Mononuclear cell (primary cell): ENCODE data around the gene NMRK1. TPM values are rescaled to one million over a fixed set of nuclear protein-coding genes. Genes with fewer than 3 reads are reported as not detected.
A peak's percentile ranks its signal among the peaks of the same experiment; 100 is the strongest.

Source experiments
- H3K27me3 ChIP-seq: 2 replicates; pipeline ENCODE4 v1.6.0; 2011; ENCODE audit warnings: low read length, control low read depth; ENCODE audit not compliant: insufficient read depth
- H3K4me1 ChIP-seq: 2 replicates; pipeline ENCODE4 v1.5.1; 2011; ENCODE audit warnings: mild to moderate bottlenecking, low read length, control low read depth; ENCODE audit not compliant: insufficient read depth
- H3K4me3 ChIP-seq: 2 replicates; pipeline ENCODE4 v1.5.1; 2011; ENCODE audit warnings: mild to moderate bottlenecking, low read length, moderate library complexity
- H3K9me3 ChIP-seq: 2 replicates; pipeline ENCODE4 v1.5.1; 2011; ENCODE audit warnings: low read depth, mild to moderate bottlenecking, control low read depth, low read length
- total RNA-seq: library from RNA; depleted of rRNA; stranded (reverse); fragments of >200 nt; gene quantifications from one replicate; pipeline ENCODE4 v1.2.3, GENCODE V29; 2012

Gene NMRK1
- total RNA-seq, 1 donor = 18.4 TPM

GRCh38 chr9:75054368-75055001 is 33.5 kb downstream of the NMRK1 start:
- Histone ChIP-seq H3K4me3 (no peak overlapping the region), H3K9me3 (no peaks in the 10 kb centered on the region), H3K27me3 (no peaks in the 10 kb centered on the region), H3K4me1 (no peaks in the 10 kb centered on the region)

- Histone ChIP-seq H3K27me3 (no peaks in the 10 kb centered on the region), H3K9me3 (no peaks in the 10 kb centered on the region), H3K4me3 (no peak overlapping the region), H3K4me1 (no peaks in the 10 kb centered on the region)
Observed at GRCh38 chr9:75053869-75054268, 34.1 kb downstream of the NMRK1 start.

- H3K27me3 ChIP-seq = no peaks in the 10 kb centered on the region
- no peaks in the 10 kb centered on the region for H3K4me1 ChIP-seq
- H3K9me3 ChIP-seq = no peaks in the 10 kb centered on the region
- H3K4me3 ChIP-seq = no peak overlapping the region
Observed at GRCh38 chr9:75051285-75051684, 36.7 kb downstream of the NMRK1 start.

DNA sequence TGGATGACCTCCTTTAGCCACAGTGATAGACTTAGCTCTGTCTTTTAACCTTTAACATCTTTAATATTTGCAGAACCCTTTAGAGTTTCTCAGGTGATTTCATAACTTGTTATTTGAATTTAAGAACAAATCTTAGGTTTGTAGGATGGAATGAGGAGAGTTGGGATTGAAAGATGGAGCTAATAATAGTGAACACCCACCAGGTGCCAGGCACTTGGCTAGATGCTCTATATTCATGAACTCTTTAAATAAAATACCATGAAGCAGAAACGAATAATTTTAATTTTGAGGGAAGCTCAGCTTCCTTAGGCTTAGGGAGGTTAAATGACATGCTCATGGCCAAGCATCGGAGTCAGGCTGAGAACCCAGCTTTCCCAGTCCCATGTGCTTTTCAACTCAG is 40.4 kb downstream of the NMRK1 start:
- peaks cover 3% of the 10 kb centered on the region for H3K27me3 ChIP-seq
- H3K9me3 ChIP-seq = no peaks in the 10 kb centered on the region
- no peaks in the 10 kb centered on the region for H3K4me1 ChIP-seq
- H3K4me3 ChIP-seq = no peak overlapping the region

GRCh38 chr9:75046725-75047345 is 41.1 kb downstream of the NMRK1 start:
- Histone ChIP-seq H3K4me1 (no peaks in the 10 kb centered on the region), H3K4me3 (no peak overlapping the region), H3K9me3 (no peaks in the 10 kb centered on the region), H3K27me3 (peaks cover 3% of the 10 kb centered on the region)

DNA sequence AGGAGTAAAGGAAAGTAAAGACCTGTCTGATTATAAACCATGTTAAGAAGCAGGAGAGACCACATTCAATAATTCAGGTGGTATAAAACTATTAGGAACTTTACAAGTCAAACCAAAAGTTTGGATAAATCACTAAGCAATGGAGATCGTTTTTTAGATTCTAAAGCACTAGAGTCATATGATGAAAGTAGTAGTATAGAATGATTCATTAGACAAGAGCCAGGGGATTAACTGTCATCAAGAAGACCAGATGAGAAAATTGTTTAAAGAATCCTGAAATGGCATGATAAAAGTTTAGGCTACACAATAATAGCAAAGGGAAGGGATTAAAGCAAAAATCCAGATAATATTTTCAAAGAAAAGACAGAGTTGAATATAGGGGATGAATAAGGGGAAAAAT is 46.9 kb downstream of the NMRK1 start:
- Histone ChIP-seq H3K4me3 (no peak overlapping the region), H3K4me1 (no peaks in the 10 kb centered on the region), H3K27me3 (peaks cover 3% of the 10 kb centered on the region), H3K9me3 (no peaks in the 10 kb centered on the region)

DNA sequence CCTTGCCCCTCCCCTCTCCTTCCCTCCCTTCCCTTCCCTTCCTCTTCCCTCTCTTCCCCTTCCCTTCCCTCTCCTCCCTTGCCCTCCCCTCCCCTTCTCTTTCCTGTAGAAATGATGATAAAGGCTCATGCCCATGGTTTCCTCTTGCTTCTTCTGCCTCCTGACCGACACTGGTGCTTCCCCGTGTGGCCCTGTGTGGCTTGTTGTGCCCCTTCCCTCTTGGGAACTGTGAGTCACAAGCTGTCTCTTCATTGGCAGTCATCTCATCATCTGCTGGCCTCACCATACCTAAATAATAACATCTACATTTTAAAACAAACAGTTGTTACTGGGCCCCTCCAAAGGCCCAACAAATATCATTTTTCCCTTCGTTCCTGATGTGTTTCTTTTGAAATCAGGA is 48.2 kb downstream of the NMRK1 start:
- no peaks in the 10 kb centered on the region for H3K4me1 ChIP-seq
- H3K9me3 ChIP-seq = no peaks in the 10 kb centered on the region
- H3K27me3 ChIP-seq = no peaks in the 10 kb centered on the region
- no peak overlapping the region for H3K4me3 ChIP-seq

DNA sequence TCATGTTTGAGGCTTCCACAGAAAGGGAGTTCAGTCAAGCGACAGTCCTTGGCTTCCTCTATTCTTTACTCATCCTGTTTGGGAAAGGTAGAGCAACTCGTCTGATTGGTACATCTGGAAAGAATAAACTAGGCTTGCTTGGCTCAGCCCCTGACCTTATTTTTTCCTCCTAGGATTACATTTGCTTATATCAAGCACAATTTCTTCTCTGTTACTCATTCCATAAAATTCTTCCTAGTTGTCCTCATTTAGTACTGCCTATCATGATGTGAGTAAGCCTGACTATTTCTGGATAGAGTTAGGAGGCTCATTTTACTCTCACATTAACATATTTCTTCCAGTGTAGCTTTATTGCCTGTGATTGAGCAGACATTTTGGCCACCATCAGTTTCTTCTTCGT is 48.9 kb downstream of the NMRK1 start:
- Histone ChIP-seq H3K9me3 (no peaks in the 10 kb centered on the region), H3K27me3 (no peaks in the 10 kb centered on the region), H3K4me1 (no peaks in the 10 kb centered on the region), H3K4me3 (no peak overlapping the region)

GRCh38 chr9:75036793-75037192 is 51.2 kb downstream of the NMRK1 start:
- Histone ChIP-seq H3K4me3 (no peak overlapping the region), H3K9me3 (no peaks in the 10 kb centered on the region), H3K27me3 (no peaks in the 10 kb centered on the region), H3K4me1 (no peaks in the 10 kb centered on the region)

GRCh38 chr9:75033791-75034473 is 54.0 kb downstream of the NMRK1 start:
- peaks cover 2% of the 10 kb centered on the region for H3K4me1 ChIP-seq
- H3K9me3 ChIP-seq = no peaks in the 10 kb centered on the region
- H3K4me3 ChIP-seq = no peak overlapping the region
- H3K27me3 ChIP-seq = no peaks in the 10 kb centered on the region

- peaks cover 21% of the 10 kb centered on the region for H3K4me1 ChIP-seq
- H3K27me3 ChIP-seq = no peaks in the 10 kb centered on the region
- H3K4me3 ChIP-seq = peak overlapping the region; percentile 74
- H3K9me3 ChIP-seq = no peaks in the 10 kb centered on the region
Observed at GRCh38 chr9:75027187-75028107, 60.5 kb downstream of the NMRK1 start.

DNA sequence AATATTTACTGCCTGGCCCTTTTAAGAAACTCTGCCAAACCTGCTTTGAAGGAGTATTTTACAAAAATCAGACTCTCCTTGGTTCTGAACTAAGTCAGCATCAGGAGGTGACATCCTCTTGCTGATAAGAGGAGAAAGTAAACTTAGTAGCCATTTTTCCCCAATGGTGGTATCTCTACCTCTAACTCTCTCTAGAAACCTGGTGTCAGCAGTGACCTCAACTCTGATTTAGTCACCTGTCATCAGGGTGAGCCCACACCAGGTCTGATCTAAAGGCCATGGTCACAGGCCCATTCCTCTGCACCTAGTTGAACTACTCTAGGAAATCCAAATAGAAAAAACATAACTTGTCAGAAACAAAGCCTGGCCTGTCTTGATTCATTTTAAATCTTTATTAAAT is 64.1 kb downstream of the NMRK1 start:
- no peaks in the 10 kb centered on the region for H3K9me3 ChIP-seq
- H3K4me3 ChIP-seq = no peak overlapping the region
- peaks cover 25% of the 10 kb centered on the region for H3K4me1 ChIP-seq
- H3K27me3 ChIP-seq = no peaks in the 10 kb centered on the region

GRCh38 chr9:75019654-75020053 is 68.3 kb downstream of the NMRK1 start:
- H3K4me3 ChIP-seq = no peak overlapping the region
- peaks cover 7% of the 10 kb centered on the region for H3K4me1 ChIP-seq
- no peaks in the 10 kb centered on the region for H3K27me3 ChIP-seq
- H3K9me3 ChIP-seq = no peaks in the 10 kb centered on the region

GRCh38 chr9:75019022-75019421 is 68.9 kb downstream of the NMRK1 start:
- Histone ChIP-seq H3K27me3 (no peaks in the 10 kb centered on the region), H3K4me3 (no peak overlapping the region), H3K4me1 (peaks cover 7% of the 10 kb centered on the region), H3K9me3 (no peaks in the 10 kb centered on the region)

DNA sequence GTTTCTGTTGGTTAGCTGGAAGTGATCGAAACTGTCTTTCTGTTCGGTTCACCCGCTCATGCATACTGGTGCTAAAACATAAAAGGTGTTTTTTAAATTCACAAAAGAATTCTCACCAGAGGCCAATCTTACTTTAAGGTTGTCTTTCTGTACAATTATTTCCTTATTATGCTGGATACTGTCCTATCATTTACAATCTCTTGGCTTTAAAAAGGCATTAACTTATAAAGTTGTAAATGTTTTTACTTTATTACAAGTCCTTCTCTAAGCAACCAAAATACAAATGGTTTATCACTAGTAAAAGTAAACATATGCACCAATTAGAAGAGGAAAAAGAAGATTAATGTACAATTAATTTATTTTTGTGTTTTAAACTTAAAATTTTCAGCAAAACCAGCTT is 70.6 kb downstream of the NMRK1 start:
- peaks cover 7% of the 10 kb centered on the region for H3K4me1 ChIP-seq
- H3K9me3 ChIP-seq = no peaks in the 10 kb centered on the region
- H3K4me3 ChIP-seq = no peak overlapping the region
- no peaks in the 10 kb centered on the region for H3K27me3 ChIP-seq
